WTC11 (cell line): ENCODE measurements around the gene L3MBTL1.

Experiments used
- NFATC4 ChIP-seq: fragments of 250-450 bp; sonication (Bioruptor Pico); IDR thresholded peaks from 2 replicates; pipeline ENCODE4 v1.9.0; 2021; ENCODE audit warnings: mild to moderate bottlenecking
- TF ChIP-seq, protein P1 (sequence below): sonication (generic); formaldehyde crosslinking; IDR thresholded peaks from 2 replicates; pipeline ENCODE4 v1.8.0; 2022; ENCODE audit warnings: mild to moderate bottlenecking, missing genetic modification reagents
- TF ChIP-seq, protein P2 (sequence below): sonication (generic); formaldehyde crosslinking; IDR thresholded peaks from 2 replicates; pipeline ENCODE4 v1.8.1; 2023; ENCODE audit warnings: mild to moderate bottlenecking, moderate library complexity, missing genetic modification reagents

DNA sequence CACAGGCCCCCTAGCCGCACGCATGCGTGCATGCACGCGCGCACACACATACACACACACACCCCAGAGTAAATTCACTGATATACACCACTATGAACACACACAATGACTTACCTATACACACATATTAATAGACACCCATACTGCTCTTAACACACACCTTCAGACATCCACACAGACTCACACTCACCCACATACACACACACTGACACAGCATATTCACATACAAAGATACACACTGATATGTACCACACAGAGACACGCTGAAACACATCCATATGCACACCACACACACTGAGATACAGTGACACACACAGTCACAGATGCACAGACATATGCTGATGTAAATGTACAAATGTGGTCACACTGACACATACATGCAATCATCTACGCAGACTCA, 57.0 kb downstream of the L3MBTL1 start:
- TF ChIP-seq, protein P1, sequence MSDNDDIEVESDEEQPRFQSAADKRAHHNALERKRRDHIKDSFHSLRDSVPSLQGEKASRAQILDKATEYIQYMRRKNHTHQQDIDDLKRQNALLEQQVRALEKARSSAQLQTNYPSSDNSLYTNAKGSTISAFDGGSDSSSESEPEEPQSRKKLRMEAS (CRISPR knock-in tag): no peak
- TF ChIP-seq, protein P2, sequence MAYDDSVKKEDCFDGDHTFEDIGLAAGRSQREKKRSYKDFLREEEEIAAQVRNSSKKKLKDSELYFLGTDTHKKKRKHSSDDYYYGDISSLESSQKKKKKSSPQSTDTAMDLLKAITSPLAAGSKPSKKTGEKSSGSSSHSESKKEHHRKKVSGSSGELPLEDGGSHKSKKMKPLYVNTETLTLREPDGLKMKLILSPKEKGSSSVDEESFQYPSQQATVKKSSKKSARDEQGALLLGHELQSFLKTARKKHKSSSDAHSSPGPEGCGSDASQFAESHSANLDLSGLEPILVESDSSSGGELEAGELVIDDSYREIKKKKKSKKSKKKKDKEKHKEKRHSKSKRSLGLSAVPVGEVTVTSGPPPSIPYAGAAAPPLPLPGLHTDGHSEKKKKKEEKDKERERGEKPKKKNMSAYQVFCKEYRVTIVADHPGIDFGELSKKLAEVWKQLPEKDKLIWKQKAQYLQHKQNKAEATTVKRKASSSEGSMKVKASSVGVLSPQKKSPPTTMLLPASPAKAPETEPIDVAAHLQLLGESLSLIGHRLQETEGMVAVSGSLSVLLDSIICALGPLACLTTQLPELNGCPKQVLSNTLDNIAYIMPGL (CRISPR knock-in tag): no peak
- no peak for TF ChIP-seq NFATC4
